HFFc6 (cell line): ENCODE results near the gene KRT86. TPM values are rescaled to one million over a fixed set of nuclear protein-coding genes. Genes with fewer than 3 reads are reported as not detected.

ENCODE experiments used
- DNase-seq: peaks from one replicate; pipeline ENCODE4 v3.0.0-alpha.2; 2018
- H3K27ac Mint-ChIP-seq: 2 replicates; pipeline ENCODE4 v1.8.0; 2020; ENCODE audit warnings: mild to moderate bottlenecking, mixed read lengths
- H3K27me3 Mint-ChIP-seq: 2 replicates; pipeline ENCODE4 v1.8.0; 2021; ENCODE audit warnings: mild to moderate bottlenecking, moderate library complexity, mixed read lengths; ENCODE audit not compliant: insufficient read depth
- H3K36me3 Mint-ChIP-seq: 2 replicates; pipeline ENCODE4 v1.8.0; 2021; ENCODE audit warnings: low read depth, mixed read lengths
- H3K4me1 Mint-ChIP-seq: 2 replicates; pipeline ENCODE4 v1.8.0; 2020; ENCODE audit warnings: low read depth, mixed read lengths
- H3K4me3 Mint-ChIP-seq: 2 replicates; pipeline ENCODE4 v1.8.0; 2020; ENCODE audit warnings: mild to moderate bottlenecking, moderate library complexity, mixed read lengths
- H3K9me3 Mint-ChIP-seq: 2 replicates; pipeline ENCODE4 v1.8.0; 2020; ENCODE audit warnings: mild to moderate bottlenecking, mixed read lengths
- CTCF ChIP-seq: fragments of 200-600 bp; sonication (generic); IDR thresholded peaks from 2 replicates; pipeline ENCODE4 v1.5.0; 2021; ENCODE audit warnings: antibody characterized with exemption, mild to moderate bottlenecking
- total RNA-seq, 6 experiments: library from RNA; stranded (reverse); fragmentation: NEBNext Ultra II Directional; extraction: Animal tissue kit (Norgen Biotek cat#: 25700); gene quantifications; 2 replicates in 1 of 6; 3 replicates in 5 of 6; pipeline ENCODE4 v1.2.3, GENCODE V29; 2021

Gene KRT86
- total RNA-seq, 6 experiments from 2014 or later: 0.15 to 0.26 (median 0.19) TPM; not detected in 1

DNA sequence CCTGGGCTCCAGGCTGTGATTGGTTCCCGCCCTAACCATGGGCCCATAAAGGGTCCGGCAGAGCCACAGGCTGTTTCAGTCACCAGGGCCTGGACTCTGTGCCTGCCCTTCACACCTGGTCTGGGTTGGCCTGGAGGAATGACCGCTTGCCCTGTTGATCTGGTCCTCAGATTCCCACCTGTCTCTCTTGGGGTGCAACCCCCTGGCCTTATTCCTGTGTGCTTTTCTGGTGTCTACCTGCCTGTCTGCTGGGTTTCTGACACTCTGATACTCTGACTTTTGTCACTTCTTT is 49.7 kb downstream of the KRT86 start:
- no peak for TF ChIP-seq CTCF
- Mint-ChIP-seq H3K4me3 (no peak overlapping the region), H3K9me3 (no peaks in the 10 kb centered on the region), H3K4me1 (peaks cover 10% of the 10 kb centered on the region), H3K27ac (no peak overlapping the region), H3K36me3 (no peaks in the 10 kb centered on the region), H3K27me3 (peaks cover 29% of the 10 kb centered on the region)
- DNase-seq: no peak

- TF ChIP-seq CTCF: peak; percentile 93
- peaks cover 28% of the 10 kb centered on the region for H3K27me3 Mint-ChIP-seq
- H3K4me3 Mint-ChIP-seq: no peak overlapping the region; the same call in 1 of the 2 replicates
- H3K9me3 Mint-ChIP-seq: no peaks in the 10 kb centered on the region
- H3K36me3 Mint-ChIP-seq: no peaks in the 10 kb centered on the region
- peaks cover 10% of the 10 kb centered on the region for H3K4me1 Mint-ChIP-seq
- H3K27ac Mint-ChIP-seq: no peak overlapping the region
- DNase-seq: peak; percentile 95
Measured at GRCh38 chr12:52327052-52327829, 52.8 kb downstream of the KRT86 start.

DNA sequence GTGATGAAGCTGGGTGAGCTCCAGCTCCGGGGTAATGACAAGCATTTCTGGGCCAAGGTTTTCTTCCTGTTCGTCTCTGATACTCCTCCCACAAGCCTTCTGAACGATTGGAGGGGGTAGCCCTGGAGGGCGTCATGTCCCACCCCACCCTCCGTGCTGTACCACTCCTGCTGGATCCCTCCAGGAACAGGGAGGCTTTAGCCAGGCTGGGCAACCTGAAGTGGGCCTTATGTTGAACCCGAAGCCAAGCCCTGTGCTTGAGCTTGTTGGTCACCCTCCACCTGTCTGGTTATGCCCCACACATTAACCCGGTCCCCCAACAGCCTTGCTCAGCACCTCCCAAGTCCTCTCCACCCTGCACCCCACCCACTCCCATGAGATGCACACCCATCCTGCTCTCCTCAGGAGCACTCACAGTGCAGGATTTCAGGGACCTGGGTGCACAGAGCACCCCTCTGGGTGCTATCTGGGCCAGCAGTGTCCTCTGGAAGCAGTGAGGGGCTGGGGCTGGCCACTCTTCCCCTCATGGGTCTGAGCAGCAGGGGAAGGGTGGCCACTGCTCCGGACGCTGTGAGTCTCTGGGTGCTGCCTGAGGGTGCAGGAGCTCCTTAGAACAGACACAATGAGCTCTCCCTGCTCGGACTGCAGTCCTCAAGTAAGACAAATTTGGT is 53.5 kb downstream of the KRT86 start:
- no peaks in the 10 kb centered on the region for H3K9me3 Mint-ChIP-seq
- H3K36me3 Mint-ChIP-seq: no peaks in the 10 kb centered on the region
- DNase-seq: no peak
- peak; percentile 17; the same call in 1 of the 2 replicates for TF ChIP-seq CTCF
- H3K4me1 Mint-ChIP-seq: peaks cover 10% of the 10 kb centered on the region
- H3K4me3 Mint-ChIP-seq: no peak overlapping the region; the same call in 1 of the 2 replicates
- H3K27me3 Mint-ChIP-seq: peaks cover 23% of the 10 kb centered on the region
- H3K27ac Mint-ChIP-seq: no peak overlapping the region

DNA sequence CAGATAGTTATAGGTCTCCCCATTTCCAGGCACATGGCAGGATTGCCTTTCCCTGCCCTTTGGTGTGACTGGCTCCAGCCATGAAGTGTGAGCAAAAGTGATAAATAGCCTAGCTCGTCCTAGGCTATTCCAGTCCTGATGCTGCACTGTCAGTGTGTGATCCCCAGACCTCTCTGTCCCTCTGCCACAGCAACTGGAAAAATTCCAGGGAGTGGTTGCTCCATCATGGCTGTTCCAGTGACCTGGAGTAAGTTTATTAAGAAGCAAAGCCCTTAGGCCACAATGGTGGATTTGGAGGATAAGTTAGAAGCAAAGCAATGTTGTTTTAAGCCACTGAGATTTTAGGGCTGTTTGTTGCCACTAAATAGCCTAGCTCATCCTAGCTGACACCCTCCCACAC is 56.6 kb downstream of the KRT86 start:
- peaks cover 10% of the 10 kb centered on the region for H3K4me1 Mint-ChIP-seq
- no peak overlapping the region for H3K4me3 Mint-ChIP-seq
- DNase-seq: no peak
- no peak for TF ChIP-seq CTCF
- H3K27me3 Mint-ChIP-seq: peaks cover 25% of the 10 kb centered on the region
- no peaks in the 10 kb centered on the region for H3K36me3 Mint-ChIP-seq
- H3K9me3 Mint-ChIP-seq: peaks cover 4% of the 10 kb centered on the region; the same call in 1 of the 2 replicates
- H3K27ac Mint-ChIP-seq: no peak overlapping the region

DNA sequence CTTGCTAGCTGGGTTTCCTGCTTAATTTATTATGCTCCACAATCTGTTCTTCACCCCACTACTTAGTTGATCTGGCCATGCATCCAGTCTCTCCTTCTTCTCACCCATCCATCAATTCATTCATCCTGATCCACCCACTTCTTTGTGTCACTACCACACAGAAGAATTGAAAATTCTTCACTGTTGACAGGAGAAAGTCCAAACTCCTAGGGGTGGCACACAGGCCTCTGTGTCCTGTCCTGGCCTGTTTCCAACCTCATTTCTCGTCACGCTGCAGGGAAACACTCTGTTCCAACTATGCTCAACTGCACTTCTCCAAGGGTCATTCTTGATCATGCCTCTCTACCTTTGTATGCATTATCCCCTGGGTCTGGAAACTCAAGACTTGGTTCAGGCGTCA is 57.4 kb downstream of the KRT86 start:
- Mint-ChIP-seq H3K27me3 (peaks cover 24% of the 10 kb centered on the region), H3K4me1 (peaks cover 14% of the 10 kb centered on the region), H3K27ac (no peak overlapping the region), H3K36me3 (no peaks in the 10 kb centered on the region), H3K4me3 (no peak overlapping the region), H3K9me3 (peaks cover 4% of the 10 kb centered on the region; the same call in 1 of the 2 replicates)
- TF ChIP-seq CTCF: no peak
- no peak for DNase-seq
